Measurements from ENCODE around the gene MNT. TPM values are rescaled to one million over a fixed set of nuclear protein-coding genes. Genes with fewer than 3 reads are reported as not detected.

The MNT gene
- total RNA-seq, 2 experiments from 2014 or later, result 16.0 to 19.3 TPM

GRCh38 chr17:2435862-2436261, 35.0 kb upstream of the MNT start:
- ATAC-seq (no peak), DNase-seq (no peak)
- H3K27me3 Mint-ChIP-seq, result no peaks in the 10 kb centered on the region
- ChIA-PET CTCF (interaction anchor here (1.7 to 2.4 kb wide), 2 partner anchors 19 to 53 kb away, joined by 4 to 13 read pairs; no protein-coding TSS in a partner anchor), POLR2A (no interaction called here)
- peaks cover 8% of the 10 kb centered on the region for H3K4me1 Mint-ChIP-seq
- no peaks in the 10 kb centered on the region for H3K9me3 Mint-ChIP-seq (ENCODE audit: low read depth)
- intact Hi-C loops (cut with DNase I, micrococcal nuclease), result no loop called here
- H3K27ac Mint-ChIP-seq, result no peak overlapping the region
- H3K4me3 Mint-ChIP-seq, result no peak overlapping the region
- peaks cover 45% of the 10 kb centered on the region for H3K36me3 Mint-ChIP-seq (ENCODE audit: low read depth)

- POLR2A ChIA-PET, result no interaction called here
- no peaks in the 10 kb centered on the region for H3K27me3 Mint-ChIP-seq
- H3K36me3 Mint-ChIP-seq (ENCODE audit: low read depth), result peaks cover 43% of the 10 kb centered on the region
- intact Hi-C loops (cut with DNase I, micrococcal nuclease), result no loop called here
- ATAC-seq (no peak), DNase-seq (no peak)
- no peaks in the 10 kb centered on the region for H3K9me3 Mint-ChIP-seq (ENCODE audit: low read depth)
- peaks cover 8% of the 10 kb centered on the region for H3K4me1 Mint-ChIP-seq
- no peak overlapping the region for H3K4me3 Mint-ChIP-seq
- H3K27ac Mint-ChIP-seq, result no peak overlapping the region
- CTCF ChIA-PET, result interaction anchor here (0.8 to 2.4 kb wide), 4 partner anchors 19 to 119 kb away, joined by 3 to 13 read pairs (median 6); no protein-coding TSS in a partner anchor
Observed at GRCh38 chr17:2435181-2435741, 34.4 kb upstream of the MNT start.

DNA sequence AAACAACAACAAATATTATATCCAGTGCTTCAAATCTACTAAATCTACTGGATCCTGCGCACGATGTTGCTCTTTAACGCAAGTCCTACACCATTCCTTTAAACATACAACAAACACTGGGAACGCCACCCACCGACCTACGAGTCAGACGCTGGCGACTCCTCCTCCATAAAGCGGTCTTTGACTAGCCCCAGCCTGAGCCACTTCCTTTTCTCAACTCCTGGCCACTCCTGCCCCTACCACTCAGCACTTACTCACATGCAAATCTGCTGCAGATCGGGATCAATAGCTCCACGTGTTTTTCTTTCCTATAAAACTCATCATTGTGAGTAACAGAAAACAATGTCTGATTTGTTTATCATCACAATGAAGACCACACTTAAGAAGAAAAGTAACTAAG, 32.8 kb upstream of the MNT start:
- intact Hi-C loops (cut with DNase I, micrococcal nuclease), result no loop called here
- ChIA-PET POLR2A (no interaction called here), CTCF (interaction anchor here (1.9 to 3.2 kb wide), 2 partner anchors 17 to 51 kb away, joined by 10 to 17 read pairs; no protein-coding TSS in a partner anchor)
- Mint-ChIP-seq H3K27me3 (no peaks in the 10 kb centered on the region), H3K4me3 (no peak overlapping the region), H3K36me3 (ENCODE audit: low read depth) (peaks cover 35% of the 10 kb centered on the region), H3K27ac (peak overlapping the region; percentile 4), H3K9me3 (ENCODE audit: low read depth) (no peaks in the 10 kb centered on the region), H3K4me1 (peaks cover 3% of the 10 kb centered on the region)
- DNase-seq (no peak), ATAC-seq (no peak)

DNA sequence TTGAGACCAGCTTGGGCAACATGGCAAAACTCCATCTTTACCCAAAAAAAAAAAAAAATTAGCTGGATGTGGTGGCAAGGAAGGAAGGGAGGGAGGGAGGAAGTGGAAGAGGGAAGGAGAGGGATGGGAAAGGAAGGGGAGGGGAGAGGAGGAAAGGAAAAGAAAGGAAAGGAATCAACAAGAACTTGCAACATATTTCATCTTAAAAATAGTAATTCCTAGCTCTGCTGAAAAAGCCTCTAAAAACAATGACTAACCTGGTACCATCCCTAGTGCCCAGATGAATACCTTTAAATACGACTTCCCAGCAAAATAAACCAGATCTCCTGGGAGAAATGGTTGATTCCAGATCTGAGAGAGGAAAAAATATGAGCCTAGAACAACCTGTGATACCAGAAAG, 27.1 kb upstream of the MNT start:
- Mint-ChIP-seq H3K4me3 (no peak overlapping the region), H3K27ac (no peak overlapping the region), H3K36me3 (ENCODE audit: low read depth) (peaks cover 13% of the 10 kb centered on the region), H3K27me3 (no peaks in the 10 kb centered on the region), H3K9me3 (ENCODE audit: low read depth) (no peaks in the 10 kb centered on the region), H3K4me1 (no peaks in the 10 kb centered on the region)
- ChIA-PET CTCF (interaction anchor here (0.7 to 1.4 kb wide), 3 partner anchors 12 to 74 kb away, joined by 3 to 21 read pairs (median 5); no protein-coding TSS in a partner anchor), POLR2A (interaction anchor here (0.7 kb wide), 1 partner anchor 236 kb away, joined by 4 read pairs; no protein-coding TSS in a partner anchor)
- intact Hi-C loops (cut with DNase I, micrococcal nuclease), result no loop called here
- no peak for DNase-seq
- no peak for ATAC-seq

GRCh38 chr17:2427215-2427614, 26.4 kb upstream of the MNT start:
- Mint-ChIP-seq H3K27ac (no peak overlapping the region), H3K9me3 (ENCODE audit: low read depth) (no peaks in the 10 kb centered on the region), H3K4me3 (no peak overlapping the region), H3K27me3 (no peaks in the 10 kb centered on the region), H3K36me3 (ENCODE audit: low read depth) (peaks cover 10% of the 10 kb centered on the region), H3K4me1 (no peaks in the 10 kb centered on the region)
- ATAC-seq (no peak), DNase-seq (no peak)
- CTCF ChIA-PET, result interaction anchor here (0.6 to 1.4 kb wide), 4 partner anchors 11 to 52 kb away, joined by 3 to 21 read pairs (median 3); no protein-coding TSS in a partner anchor
- intact Hi-C loops (cut with DNase I, micrococcal nuclease), result no loop called here
- POLR2A ChIA-PET, result no interaction called here

DNA sequence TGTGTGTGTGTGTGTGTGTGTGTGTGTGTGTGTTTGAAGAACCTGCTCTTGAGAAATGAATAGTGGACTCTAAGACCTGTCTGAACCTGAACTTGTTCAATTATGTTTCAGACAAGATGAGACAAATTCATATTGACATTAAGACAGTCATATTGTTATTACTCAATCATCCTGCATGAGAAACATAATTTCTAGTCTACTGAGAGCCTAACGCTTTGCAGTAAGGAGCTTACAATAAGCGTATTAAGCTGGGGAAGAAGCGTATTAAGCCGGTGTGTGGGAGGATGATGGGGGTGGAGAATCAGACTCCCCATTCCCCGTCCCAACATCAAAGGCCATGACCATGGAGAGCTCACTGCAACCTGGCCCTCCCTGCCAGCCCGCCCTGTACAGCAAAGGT, 22.4 kb upstream of the MNT start:
- CTCF ChIA-PET, result interaction anchor here (1.2 kb wide), 1 partner anchor 41 kb away, joined by 5 read pairs; no protein-coding TSS in a partner anchor
- H3K27ac Mint-ChIP-seq, result no peak overlapping the region

DNA sequence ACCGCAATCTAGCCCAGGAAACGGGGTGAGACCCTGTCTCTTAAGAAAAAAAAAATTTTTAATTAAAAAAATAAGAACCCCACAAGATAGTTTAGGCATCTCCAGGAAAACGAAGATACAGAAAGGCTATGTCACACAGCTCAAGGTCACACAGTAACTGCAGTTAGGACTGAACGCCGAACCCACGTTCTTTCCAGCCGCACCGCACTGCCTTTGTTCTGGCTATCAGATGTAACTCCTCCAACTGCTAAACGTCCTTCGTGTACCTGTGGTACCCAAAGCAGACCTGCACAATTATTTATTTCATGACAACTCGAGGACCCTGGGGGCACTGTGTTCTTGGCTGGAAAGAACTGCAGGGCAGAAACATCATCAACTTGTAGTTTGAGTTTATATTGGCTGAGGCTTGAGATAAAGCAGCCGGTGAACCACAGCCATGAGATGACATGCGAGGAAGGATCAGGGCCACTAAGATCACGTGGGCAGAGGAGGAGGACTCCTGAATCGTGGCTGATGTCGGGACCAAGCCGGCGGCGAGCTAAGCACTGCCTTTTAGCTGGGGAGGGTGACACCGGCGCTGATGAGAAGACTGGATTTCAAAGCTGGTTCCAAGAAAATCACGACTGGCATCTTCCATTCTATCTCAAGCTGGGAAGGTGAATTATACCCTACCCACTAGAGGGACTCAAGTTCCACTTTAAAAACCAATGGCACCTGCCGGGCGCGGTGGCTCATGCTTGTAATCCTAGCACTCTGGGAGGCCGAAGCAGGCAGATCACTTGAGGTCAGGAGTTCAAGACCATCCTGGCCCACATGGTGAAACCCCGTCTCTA, 20.7 kb upstream of the MNT start:
- Mint-ChIP-seq H3K4me1 (peaks cover 4% of the 10 kb centered on the region), H3K27ac (no peak overlapping the region), H3K9me3 (ENCODE audit: low read depth) (no peaks in the 10 kb centered on the region), H3K36me3 (ENCODE audit: low read depth) (peaks cover 20% of the 10 kb centered on the region), H3K27me3 (no peaks in the 10 kb centered on the region), H3K4me3 (no peak overlapping the region)
- ATAC-seq (no peak), DNase-seq (no peak)
- intact Hi-C loops (cut with DNase I, micrococcal nuclease), result no loop called here
- ChIA-PET POLR2A (interaction anchor here (0.5 kb wide), 1 partner anchor 47 kb away, joined by 4 read pairs; no protein-coding TSS in a partner anchor), CTCF (no interaction called here)

More for the DNA sequence above, 22.4 kb upstream of the MNT start:
- no peak for DNase-seq
- POLR2A ChIA-PET, result no interaction called here
- no peak overlapping the region for H3K4me3 Mint-ChIP-seq
- H3K36me3 Mint-ChIP-seq (ENCODE audit: low read depth), result peaks cover 22% of the 10 kb centered on the region
- intact Hi-C loops (cut with DNase I, micrococcal nuclease), result no loop called here
- no peaks in the 10 kb centered on the region for H3K9me3 Mint-ChIP-seq (ENCODE audit: low read depth)
- H3K4me1 Mint-ChIP-seq, result no peaks in the 10 kb centered on the region
- no peak for ATAC-seq
- H3K27me3 Mint-ChIP-seq, result no peaks in the 10 kb centered on the region

GRCh38 chr17:2420176-2420575, 19.3 kb upstream of the MNT start:
- intact Hi-C loops (cut with DNase I, micrococcal nuclease), result no loop called here
- DNase-seq (no peak), ATAC-seq (no peak)
- H3K9me3 Mint-ChIP-seq (ENCODE audit: low read depth), result no peaks in the 10 kb centered on the region
- peaks cover 4% of the 10 kb centered on the region for H3K4me1 Mint-ChIP-seq
- no peak overlapping the region for H3K27ac Mint-ChIP-seq
- H3K27me3 Mint-ChIP-seq, result no peaks in the 10 kb centered on the region
- H3K4me3 Mint-ChIP-seq, result no peak overlapping the region
- H3K36me3 Mint-ChIP-seq (ENCODE audit: low read depth), result peaks cover 17% of the 10 kb centered on the region
- POLR2A ChIA-PET, result no interaction called here
- CTCF ChIA-PET, result interaction anchor here (1.9 to 11.2 kb wide), 2 partner anchors 12 to 39 kb away, joined by 5 to 389 read pairs; no protein-coding TSS in a partner anchor

DNA sequence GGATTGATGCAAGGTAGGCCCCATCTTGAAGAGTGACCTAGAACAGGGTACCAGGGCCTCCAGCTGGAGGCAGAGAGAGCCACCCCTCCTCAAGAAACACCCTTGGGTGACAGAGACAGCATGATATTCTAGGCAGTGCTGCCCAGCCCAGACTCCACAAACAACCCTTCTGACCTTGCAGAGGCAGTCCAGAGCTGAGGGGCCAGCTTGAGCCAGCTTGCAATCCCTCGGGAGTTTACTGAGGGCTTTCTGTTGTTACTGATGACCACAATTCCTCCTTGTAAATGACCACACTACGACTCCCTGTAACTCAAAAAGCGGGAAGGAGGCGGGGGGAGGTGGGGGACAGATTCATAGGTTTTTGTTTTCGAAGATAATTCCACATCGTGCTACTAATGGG, 18.6 kb upstream of the MNT start:
- ChIA-PET POLR2A (no interaction called here), CTCF (interaction anchor here (0.8 to 11.2 kb wide), 4 partner anchors 13 to 38 kb away, joined by 3 to 389 read pairs (median 4); no protein-coding TSS in a partner anchor)
- Mint-ChIP-seq H3K4me3 (no peak overlapping the region), H3K36me3 (ENCODE audit: low read depth) (peaks cover 15% of the 10 kb centered on the region), H3K9me3 (ENCODE audit: low read depth) (no peaks in the 10 kb centered on the region), H3K4me1 (peaks cover 4% of the 10 kb centered on the region), H3K27ac (no peak overlapping the region), H3K27me3 (no peaks in the 10 kb centered on the region)
- ATAC-seq, result no peak
- no peak for DNase-seq
- intact Hi-C loops (cut with DNase I, micrococcal nuclease), result no loop called here

DNA sequence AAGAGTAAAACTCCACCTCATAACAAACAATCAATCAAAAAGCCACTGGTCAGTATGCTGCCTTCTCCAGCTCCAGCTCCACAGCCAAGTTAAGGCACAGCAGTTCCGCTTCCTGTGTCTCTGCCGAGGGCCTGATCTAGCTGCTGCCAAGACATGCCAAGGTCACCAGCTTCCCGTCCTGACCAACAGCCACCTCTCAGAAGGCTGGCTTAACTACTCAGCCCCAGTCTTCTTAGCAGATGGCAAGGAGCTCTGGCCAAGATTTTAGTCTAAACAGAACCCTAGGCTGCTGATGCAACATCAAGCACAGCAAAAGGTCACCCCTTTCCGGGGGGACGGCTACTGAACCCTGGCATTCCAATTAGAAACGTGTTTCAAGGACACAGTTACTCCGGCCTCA, 17.7 kb upstream of the MNT start:
- POLR2A ChIA-PET, result no interaction called here
- H3K27ac Mint-ChIP-seq, result peak overlapping the region; percentile 19
- no peaks in the 10 kb centered on the region for H3K27me3 Mint-ChIP-seq
- peaks cover 4% of the 10 kb centered on the region for H3K4me1 Mint-ChIP-seq
- CTCF ChIA-PET, result interaction anchor here (0.7 to 11.2 kb wide), 6 partner anchors 14 to 1814 kb away, joined by 3 to 389 read pairs (median 4); no protein-coding TSS in a partner anchor
- peaks cover 17% of the 10 kb centered on the region for H3K36me3 Mint-ChIP-seq (ENCODE audit: low read depth)
- no peaks in the 10 kb centered on the region for H3K9me3 Mint-ChIP-seq (ENCODE audit: low read depth)
- DNase-seq (no peak), ATAC-seq (no peak)
- intact Hi-C loops (cut with DNase I, micrococcal nuclease), result no loop called here
- no peak overlapping the region for H3K4me3 Mint-ChIP-seq

DNA sequence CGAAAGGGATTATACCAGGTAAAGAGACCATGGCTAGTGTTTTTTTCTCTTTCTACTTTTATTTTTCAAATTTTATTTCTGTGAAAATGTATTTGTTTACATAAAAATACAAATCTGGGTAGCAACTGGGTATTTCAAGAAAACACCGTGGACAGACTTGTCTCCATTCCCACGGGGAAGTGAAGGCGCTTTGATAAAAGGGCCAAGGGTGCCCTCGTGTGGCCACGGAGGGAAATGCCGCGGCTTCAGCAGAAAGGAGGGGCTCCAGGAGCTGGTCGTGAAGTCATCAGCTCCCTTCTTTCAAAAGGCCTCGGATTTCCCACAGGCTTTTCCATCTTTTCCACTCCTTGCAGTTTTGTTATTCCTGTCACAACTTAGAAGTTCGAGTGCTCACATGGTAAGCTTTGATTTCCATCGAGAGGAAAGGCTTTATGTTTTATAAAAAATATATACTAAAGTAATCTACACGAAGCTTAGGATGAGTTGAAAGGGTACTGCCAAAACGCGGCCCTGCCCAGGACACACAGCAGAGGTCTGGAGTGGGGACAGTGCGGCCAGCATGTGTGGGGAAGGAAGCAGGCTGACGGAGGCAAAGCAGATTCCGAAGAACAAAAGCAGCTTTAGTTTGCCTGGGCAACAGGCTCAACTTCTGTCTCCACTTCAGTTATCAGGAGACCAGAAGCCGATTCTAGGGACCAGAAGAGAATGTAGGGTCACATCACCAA, 15.3 kb upstream of the MNT start:
- ATAC-seq (peak; percentile 82), DNase-seq (peak; percentile 90)
- Mint-ChIP-seq H3K4me1 (peaks cover 4% of the 10 kb centered on the region), H3K36me3 (ENCODE audit: low read depth) (peaks cover 14% of the 10 kb centered on the region), H3K27me3 (no peaks in the 10 kb centered on the region), H3K9me3 (ENCODE audit: low read depth) (no peaks in the 10 kb centered on the region), H3K27ac (no peak overlapping the region), H3K4me3 (no peak overlapping the region)
- intact Hi-C loops (cut with DNase I, micrococcal nuclease), result loop anchor here (1.0 kb wide), 1 partner anchor 34 kb away; no protein-coding TSS in a partner anchor
- ChIA-PET POLR2A (interaction anchor here (0.6 to 2.0 kb wide), 6 partner anchors 9 to 124 kb away, joined by 3 to 22 read pairs (median 4); partner anchors contain the start of gene MNT), CTCF (interaction anchor here (0.6 to 11.2 kb wide), 59 partner anchors 9 to 1574 kb away, joined by 3 to 389 read pairs (median 4); partner anchors contain the start of genes HIC1 and TSR1)

Data from activated CD4-positive, alpha-beta T cell treated with anti-CD3 and anti-CD28 coated beads for 36 hours (primary cell).